Body of pancreas (tissue), 4 donors: ENCODE results near the gene POR.

Source experiments
- POLR2A ChIP-seq, 3 donors: fragments of 450-650 bp; IDR thresholded peaks; one replicate each; pipeline ENCODE4 v1.6.1; 2016; ENCODE audit warnings: antibody characterized with exemption in 3 of 3, mild to moderate bottlenecking in 2 of 3
- TF ChIP-seq, protein P1 (sequence below), 7 experiments: fragments of 450-650 bp in 4 of 7; fragments of 200-600 bp in 3 of 7; sonication (generic) in 3 of 7; IDR thresholded peaks; one replicate each; pipeline ENCODE4 v1.5.1; 2016 to 2019; ENCODE audit warnings: antibody characterized with exemption in 7 of 7

DNA sequence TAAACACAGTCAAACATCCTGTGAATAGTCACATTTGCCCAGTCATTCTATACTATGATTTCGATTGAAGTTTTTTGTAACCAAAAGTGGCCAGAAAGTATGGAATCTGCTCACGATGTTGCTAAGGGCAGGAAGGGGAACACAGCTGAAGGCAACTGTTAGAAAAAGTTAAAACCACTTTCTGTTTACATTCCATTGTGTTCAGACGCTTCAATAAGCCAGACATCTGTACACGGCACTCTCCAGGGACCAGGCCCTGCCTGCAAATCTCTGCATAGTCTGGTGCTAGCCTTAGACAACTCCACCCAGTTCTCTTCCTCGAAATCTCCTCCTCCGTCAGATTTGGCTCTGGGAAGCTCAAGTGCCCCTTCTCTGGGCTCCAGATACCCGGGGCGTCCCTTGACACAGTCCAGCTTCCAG, 96.5 kb downstream of the POR start:
- TF ChIP-seq, protein P1, sequence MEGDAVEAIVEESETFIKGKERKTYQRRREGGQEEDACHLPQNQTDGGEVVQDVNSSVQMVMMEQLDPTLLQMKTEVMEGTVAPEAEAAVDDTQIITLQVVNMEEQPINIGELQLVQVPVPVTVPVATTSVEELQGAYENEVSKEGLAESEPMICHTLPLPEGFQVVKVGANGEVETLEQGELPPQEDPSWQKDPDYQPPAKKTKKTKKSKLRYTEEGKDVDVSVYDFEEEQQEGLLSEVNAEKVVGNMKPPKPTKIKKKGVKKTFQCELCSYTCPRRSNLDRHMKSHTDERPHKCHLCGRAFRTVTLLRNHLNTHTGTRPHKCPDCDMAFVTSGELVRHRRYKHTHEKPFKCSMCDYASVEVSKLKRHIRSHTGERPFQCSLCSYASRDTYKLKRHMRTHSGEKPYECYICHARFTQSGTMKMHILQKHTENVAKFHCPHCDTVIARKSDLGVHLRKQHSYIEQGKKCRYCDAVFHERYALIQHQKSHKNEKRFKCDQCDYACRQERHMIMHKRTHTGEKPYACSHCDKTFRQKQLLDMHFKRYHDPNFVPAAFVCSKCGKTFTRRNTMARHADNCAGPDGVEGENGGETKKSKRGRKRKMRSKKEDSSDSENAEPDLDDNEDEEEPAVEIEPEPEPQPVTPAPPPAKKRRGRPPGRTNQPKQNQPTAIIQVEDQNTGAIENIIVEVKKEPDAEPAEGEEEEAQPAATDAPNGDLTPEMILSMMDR (IDR thresholded peaks at IDR 0.05), result no peak
- TF ChIP-seq POLR2A (IDR thresholded peaks at IDR 0.05), result no peak
